Trophoblast cell (in vitro differentiated cells and primary cell): Measurements from ENCODE around the gene ACTG1.
"Not testable (repeated sequence)": the region's sequence is repeated elsewhere in the genome, so short reads cannot be mapped to it uniquely, and the experiment has no call there.

Experiments used
- DNase-seq, 2 donors: peaks; one replicate each; pipeline ENCODE4 v3.0.0-alpha.2; 2016
- H2AFZ ChIP-seq: 2 replicates; pipeline ENCODE4 v1.6.1; 2013; ENCODE audit warnings: low read length, moderate library complexity, mild to moderate bottlenecking; ENCODE audit not compliant: insufficient read depth, poor library complexity
- H2AK5ac ChIP-seq: 2 replicates; pipeline ENCODE4 v1.6.1; 2013; ENCODE audit warnings: mild to moderate bottlenecking, low read length
- H2BK120ac ChIP-seq: 2 replicates; pipeline ENCODE4 v1.6.1; 2013; ENCODE audit warnings: low read length, mild to moderate bottlenecking, moderate library complexity; ENCODE audit not compliant: insufficient read depth, poor library complexity
- H2BK12ac ChIP-seq: 2 replicates; pipeline ENCODE4 v1.6.1; 2013; ENCODE audit warnings: mild to moderate bottlenecking, low read length, moderate library complexity
- H2BK5ac ChIP-seq: 2 replicates; pipeline ENCODE4 v1.6.1; 2013; ENCODE audit warnings: low read length, low read depth, moderate library complexity, mild to moderate bottlenecking; ENCODE audit not compliant: poor library complexity
- H3K14ac ChIP-seq: 2 replicates; pipeline ENCODE4 v1.6.1; 2013; ENCODE audit warnings: mild to moderate bottlenecking, low read length
- H3K18ac ChIP-seq: 2 replicates; pipeline ENCODE4 v1.6.1; 2013; ENCODE audit warnings: mild to moderate bottlenecking, low read length
- H3K23ac ChIP-seq: 2 replicates; pipeline ENCODE4 v1.6.1; 2013; ENCODE audit warnings: low read length
- H3K27ac ChIP-seq: 2 replicates; pipeline ENCODE4 v1.5.1; 2013; ENCODE audit warnings: low read depth, mild to moderate bottlenecking, inconsistent platforms, low read length, moderate library complexity
- H3K27me3 ChIP-seq: 2 replicates; pipeline ENCODE4 v1.6.1; 2013; ENCODE audit warnings: inconsistent platforms, mild to moderate bottlenecking, low read length, moderate library complexity; ENCODE audit not compliant: insufficient read depth
- H3K36me3 ChIP-seq, 2 experiments: 1 replicate in 1 of 2; 2 replicates in 1 of 2; pipeline ENCODE4 v1.6.1; 2013; ENCODE audit warnings: low read length in 2 of 2, mild to moderate bottlenecking in 2 of 2, moderate library complexity in 1 of 2; ENCODE audit not compliant: insufficient read depth in 2 of 2, control insufficient read depth in 1 of 2
- H3K4ac ChIP-seq: 2 replicates; pipeline ENCODE4 v1.6.1; 2013; ENCODE audit warnings: low read depth, mild to moderate bottlenecking, low read length, moderate library complexity
- H3K4me1 ChIP-seq, 2 experiments: 1 replicate in 1 of 2; 2 replicates in 1 of 2; pipeline ENCODE4 v1.6.1; 2013; ENCODE audit warnings: low read length in 2 of 2, mild to moderate bottlenecking in 2 of 2, moderate library complexity in 1 of 2; ENCODE audit not compliant: insufficient read depth in 2 of 2, control insufficient read depth in 1 of 2
- H3K4me2 ChIP-seq: 2 replicates; pipeline ENCODE4 v1.6.1; 2013; ENCODE audit warnings: inconsistent platforms, mild to moderate bottlenecking, low read length, moderate library complexity
- H3K4me3 ChIP-seq: 2 replicates; pipeline ENCODE4 v1.5.1; 2013; ENCODE audit warnings: mild to moderate bottlenecking, low read depth, low read length, inconsistent platforms
- H3K79me1 ChIP-seq: one replicate; pipeline ENCODE4 v1.6.1; 2013; ENCODE audit warnings: low read length
- H3K79me2 ChIP-seq: 2 replicates; pipeline ENCODE4 v1.6.1; 2013; ENCODE audit warnings: low read length, mild to moderate bottlenecking; ENCODE audit not compliant: control insufficient read depth, insufficient read depth, poor library complexity
- H3K9ac ChIP-seq: 2 replicates; pipeline ENCODE4 v1.6.1; 2013; ENCODE audit warnings: mild to moderate bottlenecking, low read length
- H3K9me3 ChIP-seq: 2 replicates; pipeline ENCODE4 v1.6.1; 2013; ENCODE audit warnings: low read depth, mild to moderate bottlenecking, control low read depth, inconsistent platforms, low read length; ENCODE audit not compliant: insufficient read depth
- H4K12ac ChIP-seq: 2 replicates; pipeline ENCODE4 v1.6.1; 2013; ENCODE audit warnings: low read depth, mild to moderate bottlenecking, low read length, moderate library complexity
- H4K8ac ChIP-seq: 2 replicates; pipeline ENCODE4 v1.6.1; 2013; ENCODE audit warnings: low read depth, mild to moderate bottlenecking, low read length, moderate library complexity
- H4K91ac ChIP-seq: one replicate; pipeline ENCODE4 v1.6.1; 2013; ENCODE audit warnings: low read depth, mild to moderate bottlenecking, low read length, moderate library complexity
- WGBS: extraction: QIAGEN DNeasy Blood & Tissue Kit; methylation state at CpG from one replicate; pipeline ENCODE4 v1.1.7; 2013; ENCODE audit warnings: missing lambda C conversion rate; ENCODE audit not compliant: insufficient read length, insufficient coverage; ENCODE audit errors: extremely low coverage; 5-methylcytosine and 5-hydroxymethylcytosine counted together

The ACTG1 gene

GRCh38 chr17:81534157-81535006 lies 21.8 kb upstream of the ACTG1 start:
- peaks cover 10% of the 10 kb centered on the region for H3K27me3 ChIP-seq
- H3K18ac ChIP-seq: no peak overlapping the region
- H2BK12ac ChIP-seq: no peak overlapping the region
- H3K27ac ChIP-seq: no peak overlapping the region
- no peak overlapping the region for H3K4me2 ChIP-seq
- H3K4me1 ChIP-seq: peaks cover 0 to 1% of the 10 kb centered on the region in 2 experiments
- no peak overlapping the region for H3K9ac ChIP-seq
- H2AFZ ChIP-seq: no peak overlapping the region
- H3K9me3 ChIP-seq: peaks cover 17% of the 10 kb centered on the region
- H2AK5ac ChIP-seq: no peak overlapping the region
- H4K8ac ChIP-seq: no peak overlapping the region
- no peaks in the 10 kb centered on the region for H3K79me2 ChIP-seq
- WGBS: no CpG with 5 or more reads among the region's 6 CpGs
- H3K4me3 ChIP-seq: no peak overlapping the region
- no peak for DNase-seq
- no peak overlapping the region for H4K12ac ChIP-seq
- no peak overlapping the region for H4K91ac ChIP-seq
- no peak overlapping the region for H3K23ac ChIP-seq
- H2BK120ac ChIP-seq: no peak overlapping the region
- H2BK5ac ChIP-seq: no peak overlapping the region
- no peak overlapping the region for H3K4ac ChIP-seq
- H3K79me1 ChIP-seq: no peaks in the 10 kb centered on the region
- no peak overlapping the region for H3K14ac ChIP-seq
- peaks cover 3 to 5% of the 10 kb centered on the region in 2 experiments for H3K36me3 ChIP-seq

DNA sequence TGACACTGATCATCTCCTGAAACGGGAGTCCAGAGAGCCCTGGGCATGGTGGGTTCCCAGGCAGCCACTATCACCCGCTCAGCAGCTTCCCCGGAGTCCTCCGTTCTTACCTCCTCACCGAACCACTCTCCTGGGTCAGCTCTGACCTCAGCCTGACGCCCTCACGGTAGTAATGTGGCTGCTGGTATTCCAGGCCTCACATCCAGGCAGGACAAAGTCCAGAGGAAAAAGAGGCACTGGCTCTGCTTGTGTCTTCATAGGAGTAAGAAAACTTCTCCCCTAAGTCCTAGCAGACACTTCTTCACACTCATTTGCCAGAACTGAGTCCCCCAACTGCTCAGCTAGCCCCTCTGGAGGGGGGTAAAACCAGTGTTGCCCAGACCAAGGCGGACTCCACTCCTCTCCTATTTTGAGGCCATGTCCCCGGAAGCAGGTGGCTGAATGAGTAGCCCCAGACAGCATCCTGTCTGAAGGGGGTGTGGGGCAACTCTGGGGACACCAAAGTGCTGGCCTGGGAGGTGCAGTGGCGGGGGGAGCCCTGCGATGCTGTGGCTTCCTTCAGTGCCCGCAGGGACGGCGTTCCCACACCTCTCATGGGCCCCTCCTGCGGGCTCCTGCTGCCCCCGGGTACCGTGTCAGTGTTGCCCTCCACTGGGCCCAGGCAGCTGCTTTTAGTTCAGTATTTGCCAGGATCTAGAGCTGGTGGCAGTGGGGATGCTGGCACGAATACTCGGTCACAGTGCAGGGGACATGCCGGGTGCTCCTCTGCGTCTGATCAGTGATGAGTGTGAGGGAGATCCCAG lies 20.9 kb upstream of the ACTG1 start:
- H4K12ac ChIP-seq: no peak overlapping the region
- DNase-seq: no peak
- H4K8ac ChIP-seq: no peak overlapping the region
- H3K9ac ChIP-seq: no peak overlapping the region
- H3K27ac ChIP-seq: no peak overlapping the region
- no peaks in the 10 kb centered on the region for H3K79me1 ChIP-seq
- H3K36me3 ChIP-seq: peaks cover 3 to 4% of the 10 kb centered on the region in 2 experiments
- H3K9me3 ChIP-seq: peaks cover 17% of the 10 kb centered on the region
- H2BK120ac ChIP-seq: no peak overlapping the region
- H2BK5ac ChIP-seq: no peak overlapping the region
- no peak overlapping the region for H3K18ac ChIP-seq
- H3K79me2 ChIP-seq: no peaks in the 10 kb centered on the region
- no peak overlapping the region for H2AK5ac ChIP-seq
- no peak overlapping the region for H4K91ac ChIP-seq
- H2AFZ ChIP-seq: no peak overlapping the region
- peaks cover 10% of the 10 kb centered on the region for H3K27me3 ChIP-seq
- H2BK12ac ChIP-seq: no peak overlapping the region
- H3K4me3 ChIP-seq: no peak overlapping the region
- H3K4me2 ChIP-seq: no peak overlapping the region
- H3K4ac ChIP-seq: no peak overlapping the region
- H3K14ac ChIP-seq: no peak overlapping the region
- H3K23ac ChIP-seq: no peak overlapping the region
- peaks cover 0 to 1% of the 10 kb centered on the region in 2 experiments for H3K4me1 ChIP-seq
- no CpG with 5 or more reads among the region's 21 CpGs for WGBS

GRCh38 chr17:81532490-81533287 lies 20.1 kb upstream of the ACTG1 start:
- Histone ChIP-seq H3K79me1 (no peaks in the 10 kb centered on the region), H3K9ac (no peak overlapping the region), H2BK5ac (no peak overlapping the region), H3K36me3 (no peaks in the 10 kb centered on the region), H2BK120ac (no peak overlapping the region), H3K79me2 (no peaks in the 10 kb centered on the region), H2BK12ac (no peak overlapping the region), H3K4ac (no peak overlapping the region), H3K27me3 (peaks cover 10% of the 10 kb centered on the region), H3K4me3 (no peak overlapping the region), H4K12ac (no peak overlapping the region), H3K4me1 (peaks cover 0 to 1% of the 10 kb centered on the region in 2 experiments), H3K23ac (no peak overlapping the region), H3K27ac (no peak overlapping the region), H3K4me2 (no peak overlapping the region), H3K14ac (no peak overlapping the region), H3K18ac (no peak overlapping the region), H2AK5ac (no peak overlapping the region), H3K9me3 (peaks cover 17% of the 10 kb centered on the region), H4K8ac (no peak overlapping the region), H2AFZ (no peak overlapping the region), H4K91ac (no peak overlapping the region)
- no peak for DNase-seq
- no CpG with 5 or more reads among the region's 11 CpGs for WGBS

GRCh38 chr17:81531998-81532404 lies 19.4 kb upstream of the ACTG1 start:
- H4K8ac ChIP-seq, H3K4ac ChIP-seq, H2AK5ac ChIP-seq, H3K9ac ChIP-seq, H3K79me2 ChIP-seq, H3K23ac ChIP-seq, H2BK5ac ChIP-seq, H3K27me3 ChIP-seq, H3K4me2 ChIP-seq, H3K4me1 ChIP-seq, H2BK120ac ChIP-seq, DNase-seq, H3K27ac ChIP-seq, H2AFZ ChIP-seq, H4K12ac ChIP-seq, H3K36me3 ChIP-seq, H3K4me3 ChIP-seq, H4K91ac ChIP-seq, H3K18ac ChIP-seq, H3K79me1 ChIP-seq, H2BK12ac ChIP-seq, H3K14ac ChIP-seq: not testable (repeated sequence)
- H3K9me3 ChIP-seq: peaks cover 12% of the 10 kb centered on the region
- WGBS: no CpG with 5 or more reads among the region's 3 CpGs
